ENCODE results near the gene LIMK1. TPM values are rescaled to one million over a fixed set of nuclear protein-coding genes. Genes with fewer than 3 reads are reported as not detected.

LIMK1 gene
- total RNA-seq: 11.9 and 27.0 TPM in 2 replicates

DNA sequence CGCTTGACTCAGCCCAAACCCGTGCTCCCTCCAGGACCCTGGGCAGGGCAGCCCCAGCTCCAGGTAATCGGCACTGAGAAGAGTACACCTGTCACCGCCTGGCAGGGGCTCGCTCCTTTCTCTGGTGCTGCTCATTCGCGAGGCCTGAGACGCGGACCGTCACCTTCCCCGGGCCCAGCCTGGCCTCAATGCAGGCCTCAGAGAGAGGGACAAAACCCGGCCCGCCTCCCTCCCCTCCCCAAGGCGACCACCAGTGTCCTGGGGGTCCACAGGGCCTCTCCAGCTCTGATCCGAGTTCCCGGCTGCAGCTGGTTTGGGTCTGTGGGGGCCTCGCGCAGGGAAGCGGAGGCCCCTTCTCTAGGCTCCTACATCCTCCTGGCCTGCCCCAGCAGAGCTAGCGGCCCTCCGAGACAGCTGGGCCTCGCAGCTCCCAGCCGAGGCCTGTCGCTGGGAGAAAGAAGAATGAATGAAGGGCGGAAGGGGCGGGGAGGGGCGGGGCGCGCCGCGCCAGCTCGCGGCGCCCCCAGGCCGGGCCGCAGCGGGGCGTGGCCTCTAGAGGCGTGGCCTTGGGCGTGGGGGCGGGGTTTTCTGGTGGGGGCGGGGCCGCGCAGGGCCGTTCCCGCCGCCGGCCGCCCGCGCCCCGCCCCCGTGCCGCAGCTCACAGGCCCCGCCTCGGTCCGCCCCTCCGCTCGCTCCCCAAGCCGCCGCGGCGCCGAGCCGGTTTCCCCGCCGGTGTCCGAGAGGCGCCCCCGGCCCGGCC is at the start of gene LIMK1:
Gene LIMK1 (plus strand): TSS at position 688 of the 760 bp plus-strand sequence. CDS start 187 bp downstream, outside the sequence.

Other genes with a start within 250 kb of the LIMK1 start
- 6.3 TPM in 1 of 2 replicates, not detected in the other for gene METTL27, start 241.3 kb upstream of the LIMK1 start, total RNA-seq
- not detected in 2 replicates for gene TMEM270, start 222.6 kb upstream of the LIMK1 start, total RNA-seq
- not detected in 2 replicates for gene ELN, start 55.6 kb upstream of the LIMK1 start, total RNA-seq
- 279 and 290 TPM in 2 replicates for gene EIF4H, start 90.6 kb downstream of the LIMK1 start, total RNA-seq
- gene LAT2, start 126.2 kb downstream of the LIMK1 start, total RNA-seq: 0.24 TPM in 1 of 2 replicates, not detected in the other
- 11.1 and 19.0 TPM in 2 replicates for gene RFC2, start 170.6 kb downstream of the LIMK1 start, total RNA-seq
- gene CLIP2, start 205.6 kb downstream of the LIMK1 start, total RNA-seq: 12.6 and 27.7 TPM in 2 replicates

Measured in tracheal epithelial cell (primary cell).